Epithelial cell of proximal tubule (primary cell): ENCODE data around the gene POLG2. TPM values are rescaled to one million over a fixed set of nuclear protein-coding genes. Genes with fewer than 3 reads are reported as not detected.

Experiments used
- DNase-seq: peaks from one replicate; pipeline ENCODE4 v3.0.0-alpha.2; 2011; ENCODE audit warnings: low read depth
- H3K4me3 ChIP-seq: 2 replicates; pipeline ENCODE4 v1.5.1; 2011; ENCODE audit warnings: low read depth, mild to moderate bottlenecking, low read length
- total RNA-seq: library from RNA; depleted of rRNA; stranded (reverse); fragments of >200 nt; gene quantifications from 2 replicates; pipeline ENCODE4 v1.2.3, GENCODE V29; 2015
- TF ChIP-seq, protein P1 (sequence below): conservative IDR thresholded peaks from 2 replicates; pipeline ENCODE4 v1.5.1; 2012; ENCODE audit warnings: low read depth, mild to moderate bottlenecking, low read length

Gene POLG2
- total RNA-seq, 1 donor from 2014 or later: 14.9 TPM

DNA sequence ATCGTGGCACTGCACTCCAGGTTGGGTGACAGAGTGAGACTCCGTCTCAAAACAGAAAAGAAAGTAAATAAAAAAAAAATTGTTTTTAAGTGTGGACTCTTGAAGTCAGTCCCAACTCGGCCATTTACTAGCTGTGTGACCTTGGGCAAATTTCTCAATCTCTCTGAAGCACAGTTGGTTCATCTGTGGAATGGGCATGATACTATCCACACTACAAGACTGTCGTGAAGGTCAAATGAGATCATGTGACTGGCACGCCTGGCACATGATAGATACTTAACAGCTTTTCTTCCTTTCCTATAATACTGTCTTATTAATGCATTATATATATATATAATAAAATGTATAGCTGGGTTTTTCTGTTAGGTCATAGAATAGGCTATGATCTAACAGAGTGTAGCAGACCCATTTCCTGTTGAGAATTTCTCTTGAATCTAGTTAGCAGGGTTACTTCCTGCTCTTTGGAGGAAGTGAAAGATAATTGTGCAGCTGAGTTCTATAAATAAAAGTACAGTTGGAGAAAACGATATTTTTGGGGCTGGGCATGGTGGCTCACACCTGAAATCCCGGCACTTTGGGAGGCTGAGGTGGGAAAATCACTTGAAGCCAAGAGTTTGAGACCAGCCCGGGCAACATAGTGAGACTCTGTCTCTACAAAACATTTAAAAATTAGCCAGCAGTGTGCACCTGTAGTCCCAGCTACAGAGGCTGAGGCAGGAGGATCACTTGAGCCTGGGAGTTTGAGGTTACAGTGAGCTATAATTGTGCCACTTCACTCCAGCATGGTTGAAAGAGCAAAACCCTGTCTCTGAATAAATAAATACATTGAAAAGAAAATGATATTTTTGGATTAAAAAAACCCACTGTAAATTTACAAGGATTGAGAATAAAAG lies 40.6 kb downstream of the POLG2 start:
- TF ChIP-seq, protein P1, sequence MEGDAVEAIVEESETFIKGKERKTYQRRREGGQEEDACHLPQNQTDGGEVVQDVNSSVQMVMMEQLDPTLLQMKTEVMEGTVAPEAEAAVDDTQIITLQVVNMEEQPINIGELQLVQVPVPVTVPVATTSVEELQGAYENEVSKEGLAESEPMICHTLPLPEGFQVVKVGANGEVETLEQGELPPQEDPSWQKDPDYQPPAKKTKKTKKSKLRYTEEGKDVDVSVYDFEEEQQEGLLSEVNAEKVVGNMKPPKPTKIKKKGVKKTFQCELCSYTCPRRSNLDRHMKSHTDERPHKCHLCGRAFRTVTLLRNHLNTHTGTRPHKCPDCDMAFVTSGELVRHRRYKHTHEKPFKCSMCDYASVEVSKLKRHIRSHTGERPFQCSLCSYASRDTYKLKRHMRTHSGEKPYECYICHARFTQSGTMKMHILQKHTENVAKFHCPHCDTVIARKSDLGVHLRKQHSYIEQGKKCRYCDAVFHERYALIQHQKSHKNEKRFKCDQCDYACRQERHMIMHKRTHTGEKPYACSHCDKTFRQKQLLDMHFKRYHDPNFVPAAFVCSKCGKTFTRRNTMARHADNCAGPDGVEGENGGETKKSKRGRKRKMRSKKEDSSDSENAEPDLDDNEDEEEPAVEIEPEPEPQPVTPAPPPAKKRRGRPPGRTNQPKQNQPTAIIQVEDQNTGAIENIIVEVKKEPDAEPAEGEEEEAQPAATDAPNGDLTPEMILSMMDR: no peak
- H3K4me3 ChIP-seq: no peak overlapping the region
- no peak for DNase-seq

DNA sequence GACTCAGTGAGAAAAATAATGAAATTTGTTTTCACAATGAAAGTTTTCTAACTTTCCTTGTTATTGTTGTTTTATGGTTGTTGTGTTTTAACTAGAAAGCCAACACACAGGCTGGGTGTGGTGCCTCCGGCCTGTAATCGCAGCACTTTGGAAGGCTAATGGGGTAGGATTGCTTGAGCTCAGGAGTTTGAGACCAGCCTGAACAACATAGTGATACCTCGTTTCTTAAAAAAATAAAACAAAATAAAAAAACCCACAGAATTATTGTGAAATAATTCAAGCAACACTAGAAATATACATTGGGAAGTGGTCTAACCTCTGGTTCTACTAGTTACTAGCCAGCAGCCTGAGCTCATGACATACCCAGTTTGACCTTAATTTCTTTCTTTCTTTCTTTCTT lies 47.3 kb downstream of the POLG2 start:
- no peak for DNase-seq
- TF ChIP-seq, protein P1: no peak
- no peak overlapping the region for H3K4me3 ChIP-seq

DNA sequence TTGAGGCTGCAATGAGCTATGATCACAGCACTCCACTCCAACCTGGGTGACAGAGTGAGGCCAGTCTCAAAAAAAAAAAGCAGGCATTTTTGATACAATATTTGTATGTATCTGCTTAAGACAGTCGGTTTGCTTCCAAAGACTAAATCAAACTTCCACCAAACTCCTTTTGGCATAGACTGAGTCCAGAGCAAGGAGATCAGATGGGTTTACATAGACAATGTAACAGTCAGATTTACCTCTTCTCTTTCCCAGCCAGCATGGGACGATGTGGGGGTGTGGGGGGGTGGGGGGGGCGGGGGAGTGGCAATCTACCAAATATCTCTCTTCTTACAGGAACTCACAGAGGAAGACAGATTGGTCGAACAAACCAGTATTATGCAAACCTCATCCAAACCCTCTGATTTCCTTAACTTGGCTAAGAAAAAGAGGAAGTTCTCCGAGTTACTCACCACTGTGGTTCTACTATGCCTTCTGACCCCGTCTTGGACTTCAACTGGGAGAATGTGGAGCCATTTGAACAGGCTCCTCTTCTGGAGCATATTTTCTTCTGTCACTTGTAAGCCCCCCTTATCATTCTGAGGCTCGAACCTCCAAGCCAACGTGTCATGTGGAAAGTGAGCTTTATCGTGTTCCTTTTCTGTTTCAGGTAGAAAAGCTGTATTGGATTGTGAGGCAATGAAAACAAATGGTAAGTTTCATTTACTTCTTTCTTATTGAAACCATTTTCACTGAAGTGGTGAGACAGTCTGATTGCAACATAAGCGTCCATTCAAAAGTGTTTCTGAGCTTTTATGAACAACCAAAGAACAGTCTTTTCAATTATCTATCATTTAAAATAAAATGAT lies 48.0 kb downstream of the POLG2 start, which contains the start of gene MILR1:
TSS of gene MILR1 (plus strand) at position 451 of the 848 bp plus-strand sequence. CDS start at position 505, 54 bp downstream.
- peak; percentile 26 for DNase-seq
- no peak within 1 kb of the TSS for H3K4me3 ChIP-seq
- TF ChIP-seq, protein P1: no peak

DNA sequence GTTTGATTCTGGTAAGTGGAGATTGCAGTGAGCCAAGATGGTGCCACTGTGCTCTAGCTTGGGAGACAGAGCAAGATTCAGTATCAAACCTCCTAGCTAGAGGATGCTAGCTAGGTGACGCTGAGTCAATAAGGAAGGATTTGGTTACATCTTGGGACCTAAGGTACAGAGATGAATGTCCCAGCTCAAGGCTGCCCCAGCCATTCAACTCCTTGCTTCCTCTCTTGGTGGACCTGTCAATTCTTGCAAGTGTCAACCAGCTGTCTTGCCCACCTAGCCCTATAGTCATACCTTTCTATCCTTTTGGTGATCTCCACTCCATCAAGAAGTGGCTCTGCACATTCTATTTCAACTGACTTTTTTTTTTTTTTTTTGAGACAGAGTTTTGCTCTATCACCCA lies 49.3 kb downstream of the POLG2 start:
- TF ChIP-seq, protein P1: no peak
- DNase-seq: no peak
- H3K4me3 ChIP-seq: no peak overlapping the region

DNA sequence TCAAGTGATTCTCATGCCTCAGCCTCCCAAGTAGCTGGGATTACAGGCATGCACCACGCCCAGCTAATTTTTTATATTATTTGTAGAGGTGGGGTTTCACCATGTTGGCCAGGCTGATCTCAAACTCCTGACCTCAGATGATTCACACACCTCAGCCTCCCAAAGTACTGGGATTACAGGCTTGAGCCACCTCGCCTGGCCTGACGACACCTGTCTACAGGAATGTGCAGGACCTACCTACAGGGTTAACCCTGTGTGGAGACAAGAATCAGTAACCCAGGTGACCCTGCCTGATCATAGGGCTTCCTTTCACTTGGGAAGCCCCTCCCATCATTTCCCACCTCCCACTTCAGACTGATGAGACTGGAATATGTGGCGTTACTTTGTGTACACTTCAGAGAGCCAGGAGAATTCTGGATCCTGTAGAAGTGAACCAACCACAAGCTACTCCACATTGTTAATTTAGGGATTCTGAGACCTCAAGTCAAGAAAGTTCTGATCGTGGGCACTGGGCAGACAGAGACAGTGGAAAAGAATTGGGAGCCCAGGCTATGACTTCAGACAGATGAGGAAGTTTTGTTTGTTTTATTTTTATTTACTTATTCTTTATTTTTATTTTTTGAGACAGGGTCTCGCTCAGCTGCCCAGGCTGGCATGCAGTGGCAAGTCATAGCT lies 53.6 kb downstream of the POLG2 start:
- no peak overlapping the region for H3K4me3 ChIP-seq
- DNase-seq: no peak
- TF ChIP-seq, protein P1: no peak

DNA sequence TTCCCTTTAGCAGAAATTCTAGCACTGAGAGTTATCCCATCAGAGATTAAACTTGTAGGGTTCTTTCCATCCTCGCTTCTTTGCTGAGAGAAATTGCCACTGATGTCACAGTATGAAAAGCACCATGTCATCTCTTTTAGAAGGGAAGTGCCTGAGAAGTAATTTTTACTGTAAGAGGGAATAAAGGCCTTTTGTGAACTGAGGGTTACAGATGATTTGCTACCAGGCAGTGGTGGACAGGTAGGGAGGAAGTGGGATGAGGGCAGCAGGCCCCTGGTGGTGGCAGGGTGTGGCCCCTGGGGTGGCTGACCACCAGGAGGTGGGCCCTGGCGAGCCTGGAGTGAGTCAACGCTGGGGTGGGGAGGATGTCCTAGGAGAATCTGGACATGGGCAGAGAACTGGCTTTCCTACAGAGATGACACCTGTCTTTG lies 54.3 kb downstream of the POLG2 start:
- H3K4me3 ChIP-seq: no peak overlapping the region
- TF ChIP-seq, protein P1: no peak
- no peak for DNase-seq
